ENCODE data around the gene LRIT3. TPM values are rescaled to one million over a fixed set of nuclear protein-coding genes. Genes with fewer than 3 reads are reported as not detected.

LRIT3 gene
- total RNA-seq, 1 donor, result under 0.01 TPM

DNA sequence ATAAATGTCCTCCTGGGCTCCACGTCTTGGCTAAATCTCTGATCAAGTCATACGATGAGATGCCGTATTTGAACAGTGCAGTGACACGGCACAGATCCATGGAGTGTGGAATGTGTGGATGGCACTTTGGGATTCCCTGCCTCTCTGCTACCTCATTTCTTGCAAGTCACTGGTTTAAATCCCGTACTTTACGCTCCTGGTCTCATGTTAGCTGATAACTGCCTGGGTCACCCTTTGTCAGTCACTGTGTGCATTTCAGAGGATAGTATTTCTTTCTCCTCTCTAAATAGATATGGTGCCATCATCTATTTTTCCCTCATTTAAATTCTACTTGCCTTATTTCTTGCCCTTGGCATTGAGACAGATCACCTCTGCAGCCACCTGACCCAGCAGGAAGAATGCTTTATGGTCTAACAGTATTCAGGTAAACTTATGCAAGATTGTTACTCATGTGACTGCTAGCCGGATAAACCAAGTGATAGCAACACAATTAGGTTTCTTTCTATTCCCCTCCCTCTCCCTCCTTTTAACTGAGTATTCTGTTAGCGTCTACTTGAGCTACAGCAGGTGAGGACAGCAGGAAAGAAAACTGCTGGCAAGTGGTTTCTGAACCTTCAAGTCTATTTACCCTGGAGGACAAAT, 67.6 kb downstream of the LRIT3 start:
- no peak overlapping the region for H3K4me3 ChIP-seq (ENCODE audit: low read depth, low read length)
- DNase-seq (ENCODE audit: low read depth), result no peak
- TF ChIP-seq, protein P1, sequence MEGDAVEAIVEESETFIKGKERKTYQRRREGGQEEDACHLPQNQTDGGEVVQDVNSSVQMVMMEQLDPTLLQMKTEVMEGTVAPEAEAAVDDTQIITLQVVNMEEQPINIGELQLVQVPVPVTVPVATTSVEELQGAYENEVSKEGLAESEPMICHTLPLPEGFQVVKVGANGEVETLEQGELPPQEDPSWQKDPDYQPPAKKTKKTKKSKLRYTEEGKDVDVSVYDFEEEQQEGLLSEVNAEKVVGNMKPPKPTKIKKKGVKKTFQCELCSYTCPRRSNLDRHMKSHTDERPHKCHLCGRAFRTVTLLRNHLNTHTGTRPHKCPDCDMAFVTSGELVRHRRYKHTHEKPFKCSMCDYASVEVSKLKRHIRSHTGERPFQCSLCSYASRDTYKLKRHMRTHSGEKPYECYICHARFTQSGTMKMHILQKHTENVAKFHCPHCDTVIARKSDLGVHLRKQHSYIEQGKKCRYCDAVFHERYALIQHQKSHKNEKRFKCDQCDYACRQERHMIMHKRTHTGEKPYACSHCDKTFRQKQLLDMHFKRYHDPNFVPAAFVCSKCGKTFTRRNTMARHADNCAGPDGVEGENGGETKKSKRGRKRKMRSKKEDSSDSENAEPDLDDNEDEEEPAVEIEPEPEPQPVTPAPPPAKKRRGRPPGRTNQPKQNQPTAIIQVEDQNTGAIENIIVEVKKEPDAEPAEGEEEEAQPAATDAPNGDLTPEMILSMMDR (IDR thresholded peaks at IDR 0.05; ENCODE audit: insufficient read depth, low read length), result no peak

DNA sequence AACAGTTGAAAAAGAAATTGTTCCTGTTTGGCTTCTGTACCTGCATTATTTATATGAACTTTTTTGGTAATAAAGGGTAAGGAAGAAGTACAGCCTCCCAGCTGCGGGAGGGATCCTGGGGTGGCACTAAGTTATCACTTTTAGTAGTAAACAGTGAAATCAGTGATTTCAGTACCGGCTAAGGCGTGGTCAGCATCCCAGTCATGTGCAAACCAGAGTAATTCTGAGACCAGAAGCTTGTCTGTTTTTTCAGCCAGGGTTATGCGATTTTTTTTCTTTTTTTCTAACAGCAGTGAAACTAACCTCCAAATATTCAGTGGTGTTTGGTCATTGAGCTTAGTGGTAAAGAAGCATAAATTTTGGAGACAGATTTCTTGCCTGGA, 68.1 kb downstream of the LRIT3 start:
- no peak for DNase-seq (ENCODE audit: low read depth)
- TF ChIP-seq, protein P1 (IDR thresholded peaks at IDR 0.05; ENCODE audit: insufficient read depth, low read length), result no peak
- H3K4me3 ChIP-seq (ENCODE audit: low read depth, low read length), result no peak overlapping the region

DNA sequence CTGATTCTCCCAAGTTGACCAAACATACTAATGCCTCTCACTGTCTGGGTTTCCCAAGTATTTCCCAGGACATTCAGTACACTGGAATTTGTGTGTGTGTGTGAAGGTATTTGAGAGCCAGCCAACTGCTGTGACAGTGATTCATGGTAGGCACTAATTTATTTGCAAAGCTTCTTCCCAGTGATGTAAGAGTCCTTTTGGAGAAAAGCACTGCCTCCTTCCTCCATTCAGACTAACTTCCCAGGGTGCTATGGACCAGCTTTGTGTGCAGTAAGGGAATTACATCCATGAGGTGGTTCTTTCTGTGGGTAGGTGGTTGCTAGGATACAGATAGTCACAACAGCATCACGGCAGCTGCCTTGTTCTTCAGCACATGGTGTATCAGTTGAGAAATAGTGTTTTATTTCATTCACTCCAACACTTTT, 73.5 kb downstream of the LRIT3 start:
- no peak overlapping the region for H3K4me3 ChIP-seq (ENCODE audit: low read depth, low read length)

More for the DNA sequence above, 73.5 kb downstream of the LRIT3 start:
- TF ChIP-seq, protein P1 (IDR thresholded peaks at IDR 0.05; ENCODE audit: insufficient read depth, low read length), result no peak
- DNase-seq (ENCODE audit: low read depth), result peak; percentile 67

Other genes starting within 250 kb of the LRIT3 start
- 20.4 and 21.6 TPM in 2 replicates for gene CASP6, start 144.7 kb upstream of the LRIT3 start, total RNA-seq (ENCODE audit: low replicate concordance)
- gene PLA2G12A, start 118.0 kb upstream of the LRIT3 start, total RNA-seq (ENCODE audit: low replicate concordance), result 12.3 and 17.7 TPM in 2 replicates
- gene CFI, start 46.1 kb upstream of the LRIT3 start, total RNA-seq (ENCODE audit: low replicate concordance), result 17.6 and 201 TPM in 2 replicates
- 6.6 and 7.4 TPM in 2 replicates for gene GAR1, start 32.3 kb upstream of the LRIT3 start, total RNA-seq (ENCODE audit: low replicate concordance)
- gene RRH, start 20.1 kb upstream of the LRIT3 start, total RNA-seq (ENCODE audit: low replicate concordance), result 0.09 TPM in 1 of 2 replicates, not detected in the other
- 0.09 and 1.1 TPM in 2 replicates for gene EGF, start 64.8 kb downstream of the LRIT3 start, total RNA-seq (ENCODE audit: low replicate concordance)